Measurements from ENCODE around the gene NHERF2. TPM values are rescaled to one million over a fixed set of nuclear protein-coding genes. Genes with fewer than 3 reads are reported as not detected.
A peak's percentile ranks its signal among the peaks of the same experiment; 100 is the strongest.

NHERF2 gene
- total RNA-seq, 1 experiment from 2014 or later = 104 TPM

GRCh38 chr16:2038382-2039231, 11.9 kb downstream of the NHERF2 start:
- no peak overlapping the region for H3K4me2 ChIP-seq
- POLR2A ChIA-PET (ENCODE audit: unreplicated experiment) = no interaction called here
- TF ChIP-seq EZH2 (IDR thresholded peaks at IDR 0.05; ENCODE audit: low read depth) (no peak), CTCF (conservative IDR thresholded peaks at IDR 0.05) (no peak)

GRCh38 chr16:2039274-2040031, 12.8 kb downstream of the NHERF2 start:
- intact Hi-C loops (cut with micrococcal nuclease; ENCODE audit: unreplicated experiment) = loop anchor here (10.0 kb wide), 1 partner anchor 565 kb away; no protein-coding TSS in a partner anchor
- ChIA-PET CTCF (no interaction called here), POLR2A (ENCODE audit: unreplicated experiment) (no interaction called here)
- Histone ChIP-seq H3F3A (ENCODE audit: insufficient read depth, low read depth) (peaks cover 32% of the 10 kb centered on the region), H3K27me3 (ENCODE audit: insufficient read depth, low read depth) (no peaks in the 10 kb centered on the region), H3K9me3 (ENCODE audit: insufficient read depth, low read depth) (no peaks in the 10 kb centered on the region), H3K27ac (no peak overlapping the region), H3K4me2 (peak overlapping the region; percentile 71; the same call in 1 of the 2 replicates), H3K36me3 (ENCODE audit: low read depth) (no peaks in the 10 kb centered on the region), H3K9me2 (ENCODE audit: insufficient read depth) (no peaks in the 10 kb centered on the region), H4K20me1 (ENCODE audit: insufficient read depth) (no peaks in the 10 kb centered on the region), H3K79me2 (ENCODE audit: low read depth) (no peaks in the 10 kb centered on the region), H2AFZ (no peak overlapping the region), H3K4me3 (no peak overlapping the region), H3K4me1 (replicated peaks; ENCODE audit: insufficient read depth) (peaks cover 45% of the 10 kb centered on the region)
- BruUV-seq (replicated peaks) = no TSS peak
- DNase-seq = peak in 1 of 2 experiments; percentile 31
- no peak for TF ChIP-seq EZH2 (IDR thresholded peaks at IDR 0.05; ENCODE audit: low read depth)
- TF ChIP-seq CTCF (conservative IDR thresholded peaks at IDR 0.05) = no peak

More at GRCh38 chr16:2038382-2039231, 11.9 kb downstream of the NHERF2 start:
- Histone ChIP-seq H3K27me3 (ENCODE audit: insufficient read depth, low read depth) (no peaks in the 10 kb centered on the region), H3K9me3 (ENCODE audit: insufficient read depth, low read depth) (no peaks in the 10 kb centered on the region), H3K36me3 (ENCODE audit: low read depth) (no peaks in the 10 kb centered on the region), H3K4me1 (replicated peaks; ENCODE audit: insufficient read depth) (peaks cover 42% of the 10 kb centered on the region), H4K20me1 (ENCODE audit: insufficient read depth) (no peaks in the 10 kb centered on the region), H3F3A (ENCODE audit: insufficient read depth, low read depth) (peaks cover 32% of the 10 kb centered on the region), H3K9me2 (ENCODE audit: insufficient read depth) (no peaks in the 10 kb centered on the region), H3K79me2 (ENCODE audit: low read depth) (no peaks in the 10 kb centered on the region), H3K4me3 (no peak overlapping the region), H3K27ac (no peak overlapping the region), H2AFZ (no peak overlapping the region)
- intact Hi-C loops (cut with micrococcal nuclease; ENCODE audit: unreplicated experiment) = no loop called here
- CTCF ChIA-PET = interaction anchor here (0.6 kb wide), 1 partner anchor 27 kb away, joined by 18 read pairs; no protein-coding TSS in a partner anchor
- DNase-seq = no peak
- no TSS peak for BruUV-seq (replicated peaks)

- ChIA-PET CTCF (interaction anchor here (0.9 kb wide), 1 partner anchor 17 kb away, joined by 3 read pairs; no protein-coding TSS in a partner anchor), POLR2A (ENCODE audit: unreplicated experiment) (interaction anchor here (0.7 kb wide), 1 partner anchor 1741 kb away, joined by 3 read pairs; no protein-coding TSS in a partner anchor)
- no peak overlapping the region for H2AFZ ChIP-seq
- H3K4me3 ChIP-seq = no peak overlapping the region
- no TSS peak for BruUV-seq (replicated peaks)
- H3K36me3 ChIP-seq (ENCODE audit: low read depth) = no peaks in the 10 kb centered on the region
- peak overlapping the region; percentile 71 for H3K4me2 ChIP-seq
- H3K27me3 ChIP-seq (ENCODE audit: insufficient read depth, low read depth) = no peaks in the 10 kb centered on the region
- no peaks in the 10 kb centered on the region for H3K9me2 ChIP-seq (ENCODE audit: insufficient read depth)
- no peaks in the 10 kb centered on the region for H4K20me1 ChIP-seq (ENCODE audit: insufficient read depth)
- H3K4me1 ChIP-seq (replicated peaks; ENCODE audit: insufficient read depth) = peaks cover 45% of the 10 kb centered on the region
- intact Hi-C loops (cut with micrococcal nuclease; ENCODE audit: unreplicated experiment) = loop anchor here (10.0 kb wide), 1 partner anchor 565 kb away; no protein-coding TSS in a partner anchor
- peak overlapping the region; percentile 95 for H3K27ac ChIP-seq
- TF ChIP-seq CTCF (conservative IDR thresholded peaks at IDR 0.05) (no peak), EZH2 (IDR thresholded peaks at IDR 0.05; ENCODE audit: low read depth) (no peak)
- no peaks in the 10 kb centered on the region for H3K9me3 ChIP-seq (ENCODE audit: insufficient read depth, low read depth)
- DNase-seq = peak in 1 of 2 experiments; percentile 55
- H3F3A ChIP-seq (ENCODE audit: insufficient read depth, low read depth) = peaks cover 32% of the 10 kb centered on the region
- H3K79me2 ChIP-seq (ENCODE audit: low read depth) = no peaks in the 10 kb centered on the region; the same call in 1 of the 2 replicates
These were observed 13.5 kb downstream of the NHERF2 start for GRCh38 chr16:2040041-2040786.

Measured in PC-9 (cell line).